ENCODE results near the gene SDCBP2. TPM values are rescaled to one million over a fixed set of nuclear protein-coding genes. Genes with fewer than 3 reads are reported as not detected.

SDCBP2 gene
- total and polyA plus RNA-seq, 2 of the 13 experiments (the other 11 are each of a cell fraction or from before 2014, with no cell fraction given) = 1.2 to 2.4 TPM

- TF ChIP-seq ZNF615 (CRISPR knock-in tag; IDR thresholded peaks at IDR 0.05; ENCODE audit: borderline replicate concordance) = 0 out of 2 replicates have a peak, but pooled peaks have one; percentile 38
- no peak for TF ChIP-seq NPAS2 (CRISPR knock-in tag; IDR thresholded peaks at IDR 0.05; ENCODE audit: borderline replicate concordance)
- no peak for TF ChIP-seq IRF1 (CRISPR knock-in tag; IDR thresholded peaks at IDR 0.05; ENCODE audit: low read depth)
- no peak for TF ChIP-seq ZBTB46 (CRISPR knock-in tag; IDR thresholded peaks at IDR 0.05; ENCODE audit: borderline replicate concordance)
- TF ChIP-seq HDAC6 (IDR thresholded peaks at IDR 0.05; ENCODE audit: low read depth, low read length) = no peak
- TF ChIP-seq PAWR (CRISPR knock-in tag; IDR thresholded peaks at IDR 0.05; ENCODE audit: borderline replicate concordance) = no peak
- no peak for TF ChIP-seq CTCF (CRISPR knock-in tag; IDR thresholded peaks at IDR 0.05)
- 0 out of 2 replicates have a peak, but pooled peaks have one; percentile 25 for TF ChIP-seq FOXO1 (CRISPR knock-in tag; IDR thresholded peaks at IDR 0.05)
- TF ChIP-seq ZSCAN21 (CRISPR knock-in tag; IDR thresholded peaks at IDR 0.05; ENCODE audit: borderline replicate concordance) = no peak
- no peak for TF ChIP-seq KDM3A (CRISPR knock-in tag; IDR thresholded peaks at IDR 0.05; ENCODE audit: low read depth)
- TF ChIP-seq SALL2 (CRISPR knock-in tag; IDR thresholded peaks at IDR 0.05) = 0 out of 2 replicates have a peak, but pooled peaks have one; percentile 60
- 0 out of 2 replicates have a peak, but pooled peaks have one; percentile 51 for TF ChIP-seq SP4 (CRISPR knock-in tag; IDR thresholded peaks at IDR 0.05)
- TF ChIP-seq NAIF1 (CRISPR knock-in tag; IDR thresholded peaks at IDR 0.05; ENCODE audit: borderline replicate concordance) = no peak
- TF ChIP-seq ZNF296 (CRISPR knock-in tag; conservative IDR thresholded peaks at IDR 0.05) = no peak
- TF ChIP-seq POLR2G (IDR thresholded peaks at IDR 0.05; ENCODE audit: low read depth, low read length) = 0 out of 2 replicates have a peak, but pooled peaks have one; percentile 24
- peak; percentile 57; the same call in 1 of the 2 replicates for TF ChIP-seq FOSL2 (CRISPR knock-in tag; IDR thresholded peaks at IDR 0.05)
- TF ChIP-seq ZBTB26 (CRISPR knock-in tag; IDR thresholded peaks at IDR 0.05; ENCODE audit: borderline replicate concordance) = no peak
- TF ChIP-seq ZIK1 (CRISPR knock-in tag; IDR thresholded peaks at IDR 0.05; ENCODE audit: borderline replicate concordance, low read depth) = no peak
- TF ChIP-seq ZNF326 (CRISPR knock-in tag; IDR thresholded peaks at IDR 0.05; ENCODE audit: borderline replicate concordance) = peak; percentile 38; the same call in 1 of the 2 replicates
- TF ChIP-seq MYC (CRISPR knock-in tag; IDR thresholded peaks at IDR 0.05; ENCODE audit: borderline replicate concordance) = 0 out of 2 replicates have a peak, but pooled peaks have one; percentile 38
- 0 out of 2 replicates have a peak, but pooled peaks have one; percentile 4 for TF ChIP-seq ZNF724P (CRISPR knock-in tag; IDR thresholded peaks at IDR 0.05; ENCODE audit: borderline replicate concordance)
- no peak for TF ChIP-seq MXD3 (CRISPR knock-in tag; IDR thresholded peaks at IDR 0.05)
- TF ChIP-seq HOXD1 (CRISPR knock-in tag; IDR thresholded peaks at IDR 0.05) = no peak
- no peak for TF ChIP-seq ZNF354B (CRISPR knock-in tag; IDR thresholded peaks at IDR 0.05)
These were observed at the start of gene SDCBP2 (continued) for GRCh38 chr20:1328680-1329330.
